Activated CD8-positive, alpha-beta T cell treated with anti-CD3 and anti-CD28 coated beads for 36 hours (primary cell): Measurements from ENCODE around the gene RNF138. TPM values are rescaled to one million over a fixed set of nuclear protein-coding genes. Genes with fewer than 3 reads are reported as not detected.

Experiments used
- ATAC-seq: fragments of 200-7000 bp; cut with Tn5 transposase; one replicate; pipeline ENCODE4 v1.10.0; 2021; ENCODE audit warnings: mild to moderate bottlenecking, moderate library complexity
- CTCF ChIA-PET: fragments of 350-600 bp; sonication (Branson Sonifier 250); formaldehyde crosslinking; loops from one replicate; lab custom pipeline; 2021; ENCODE audit warnings: antibody characterized with exemption; lab: Charles Lee
- POLR2A ChIA-PET: fragments of 350-600 bp; sonication (Branson Sonifier 250); formaldehyde crosslinking; loops from one replicate; lab custom pipeline; 2021; ENCODE audit warnings: antibody characterized with exemption; lab: Charles Lee
- DNase-seq: peaks from one replicate; pipeline ENCODE4 v3.0.0-alpha.2; 2020
- H3K27ac Mint-ChIP-seq: one replicate; pipeline ENCODE4 v1.8.0; 2021; ENCODE audit warnings: mild to moderate bottlenecking, mixed read lengths
- H3K27me3 Mint-ChIP-seq: one replicate; pipeline ENCODE4 v1.8.0; 2021; ENCODE audit warnings: mixed read lengths
- H3K36me3 Mint-ChIP-seq: one replicate; pipeline ENCODE4 v1.8.0; 2021; ENCODE audit warnings: low read depth, mixed read lengths
- H3K4me1 Mint-ChIP-seq: one replicate; pipeline ENCODE4 v1.8.0; 2021; ENCODE audit warnings: low read depth, mixed read lengths
- H3K4me3 Mint-ChIP-seq: one replicate; pipeline ENCODE4 v1.8.0; 2021; ENCODE audit warnings: mild to moderate bottlenecking, moderate library complexity, mixed read lengths
- H3K9me3 Mint-ChIP-seq: one replicate; pipeline ENCODE4 v1.8.0; 2021; ENCODE audit warnings: mixed read lengths
- intact Hi-C: fragments of 100-400 bp; cut with micrococcal nuclease; formaldehyde crosslinking; loops from one replicate; pipeline ENCODE4 v1.10.0; 2022
- total RNA-seq, 2 experiments: library from RNA; stranded (reverse); gene quantifications; one replicate each; pipeline ENCODE4 v1.2.3, GENCODE V29; 2021
- TF ChIP-seq, protein P1 (sequence below): fragments of 200-600 bp; IDR thresholded peaks from one replicate; pipeline ENCODE4 v1.8.0; 2022; ENCODE audit warnings: antibody characterized with exemption, mild to moderate bottlenecking

RNF138 gene
- total RNA-seq, 2 experiments from 2014 or later, result 86.0 to 89.5 TPM

DNA sequence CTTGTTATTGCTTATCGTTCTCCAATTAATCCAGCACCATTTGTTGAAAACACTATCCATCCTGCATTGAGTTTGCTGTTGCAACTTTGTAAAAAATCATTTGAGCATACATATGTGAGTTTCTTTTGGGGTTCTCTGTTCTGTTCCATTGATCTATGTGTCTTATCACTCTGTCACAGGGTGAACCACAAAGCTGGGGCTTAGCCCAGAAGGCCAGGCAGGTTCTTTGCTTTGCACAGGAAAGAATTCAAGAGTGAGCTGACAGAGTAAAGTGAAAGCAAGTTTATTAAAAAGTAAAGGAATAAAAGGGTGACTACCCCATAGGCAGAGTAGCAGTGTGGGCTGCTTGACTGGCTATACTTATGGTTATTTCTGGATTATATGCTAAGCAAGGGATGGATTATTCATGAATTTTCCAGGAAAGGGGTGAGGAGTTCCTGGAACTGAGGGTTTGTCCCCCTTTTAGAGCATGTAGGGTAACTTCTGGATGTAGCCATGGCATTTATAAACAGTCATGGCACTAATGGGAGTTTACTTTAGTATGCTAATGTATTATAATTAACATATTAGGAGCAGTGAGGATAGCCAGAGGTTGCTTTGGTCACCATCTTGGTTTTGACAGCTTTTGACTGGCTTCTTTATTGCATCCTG lies 46.8 kb downstream of the RNF138 start:
- peaks cover 7% of the 10 kb centered on the region for H3K4me1 Mint-ChIP-seq
- intact Hi-C loops, result no loop called here
- DNase-seq (peak; percentile 16), ATAC-seq (peak; percentile 64)
- H3K4me3 Mint-ChIP-seq, result no peak overlapping the region
- TF ChIP-seq, protein P1, sequence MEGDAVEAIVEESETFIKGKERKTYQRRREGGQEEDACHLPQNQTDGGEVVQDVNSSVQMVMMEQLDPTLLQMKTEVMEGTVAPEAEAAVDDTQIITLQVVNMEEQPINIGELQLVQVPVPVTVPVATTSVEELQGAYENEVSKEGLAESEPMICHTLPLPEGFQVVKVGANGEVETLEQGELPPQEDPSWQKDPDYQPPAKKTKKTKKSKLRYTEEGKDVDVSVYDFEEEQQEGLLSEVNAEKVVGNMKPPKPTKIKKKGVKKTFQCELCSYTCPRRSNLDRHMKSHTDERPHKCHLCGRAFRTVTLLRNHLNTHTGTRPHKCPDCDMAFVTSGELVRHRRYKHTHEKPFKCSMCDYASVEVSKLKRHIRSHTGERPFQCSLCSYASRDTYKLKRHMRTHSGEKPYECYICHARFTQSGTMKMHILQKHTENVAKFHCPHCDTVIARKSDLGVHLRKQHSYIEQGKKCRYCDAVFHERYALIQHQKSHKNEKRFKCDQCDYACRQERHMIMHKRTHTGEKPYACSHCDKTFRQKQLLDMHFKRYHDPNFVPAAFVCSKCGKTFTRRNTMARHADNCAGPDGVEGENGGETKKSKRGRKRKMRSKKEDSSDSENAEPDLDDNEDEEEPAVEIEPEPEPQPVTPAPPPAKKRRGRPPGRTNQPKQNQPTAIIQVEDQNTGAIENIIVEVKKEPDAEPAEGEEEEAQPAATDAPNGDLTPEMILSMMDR, result no peak
- H3K36me3 Mint-ChIP-seq, result peaks cover 8% of the 10 kb centered on the region
- ChIA-PET POLR2A (no interaction called here), CTCF (interaction anchor here (1.4 to 1.9 kb wide), 2 partner anchors 19 to 21 kb away, joined by 4 to 5 read pairs; no protein-coding TSS in a partner anchor)
- no peaks in the 10 kb centered on the region for H3K9me3 Mint-ChIP-seq
- no peak overlapping the region for H3K27ac Mint-ChIP-seq
- no peaks in the 10 kb centered on the region for H3K27me3 Mint-ChIP-seq

DNA sequence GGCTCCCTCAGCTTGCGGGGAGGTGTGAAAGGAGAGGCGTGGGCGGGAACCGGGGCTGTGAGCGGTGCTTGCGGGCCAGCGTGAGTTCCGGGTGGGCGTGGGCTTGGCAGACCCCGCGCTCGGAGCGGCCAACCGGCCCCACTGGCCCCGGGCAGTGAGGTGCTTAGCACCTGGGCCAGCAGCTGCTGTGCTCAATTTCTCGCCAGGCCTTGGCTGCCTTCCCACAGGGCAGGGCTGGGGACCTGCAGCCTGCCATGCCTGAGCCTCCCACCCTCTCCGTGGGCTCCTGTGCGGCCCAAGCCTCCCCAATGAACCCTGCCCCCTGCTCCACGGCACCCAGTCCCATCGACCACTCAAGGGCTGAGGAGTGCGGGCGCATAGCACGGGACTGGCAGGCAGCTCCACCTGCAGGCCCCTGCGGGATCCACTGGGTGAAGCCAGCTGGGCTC lies 48.2 kb downstream of the RNF138 start:
- TF ChIP-seq, protein P1, result no peak
- Mint-ChIP-seq H3K27ac (no peak overlapping the region), H3K4me1 (peaks cover 7% of the 10 kb centered on the region), H3K27me3 (no peaks in the 10 kb centered on the region), H3K36me3 (peaks cover 4% of the 10 kb centered on the region), H3K4me3 (no peak overlapping the region), H3K9me3 (no peaks in the 10 kb centered on the region)
- DNase-seq, result no peak
- ChIA-PET CTCF (interaction anchor here (1.4 to 1.9 kb wide), 2 partner anchors 18 to 19 kb away, joined by 4 to 5 read pairs; no protein-coding TSS in a partner anchor), POLR2A (interaction anchor here (0.6 kb wide), 1 partner anchor 143 kb away, joined by 3 read pairs; no protein-coding TSS in a partner anchor)
- intact Hi-C loops, result no loop called here
- no peak for ATAC-seq

DNA sequence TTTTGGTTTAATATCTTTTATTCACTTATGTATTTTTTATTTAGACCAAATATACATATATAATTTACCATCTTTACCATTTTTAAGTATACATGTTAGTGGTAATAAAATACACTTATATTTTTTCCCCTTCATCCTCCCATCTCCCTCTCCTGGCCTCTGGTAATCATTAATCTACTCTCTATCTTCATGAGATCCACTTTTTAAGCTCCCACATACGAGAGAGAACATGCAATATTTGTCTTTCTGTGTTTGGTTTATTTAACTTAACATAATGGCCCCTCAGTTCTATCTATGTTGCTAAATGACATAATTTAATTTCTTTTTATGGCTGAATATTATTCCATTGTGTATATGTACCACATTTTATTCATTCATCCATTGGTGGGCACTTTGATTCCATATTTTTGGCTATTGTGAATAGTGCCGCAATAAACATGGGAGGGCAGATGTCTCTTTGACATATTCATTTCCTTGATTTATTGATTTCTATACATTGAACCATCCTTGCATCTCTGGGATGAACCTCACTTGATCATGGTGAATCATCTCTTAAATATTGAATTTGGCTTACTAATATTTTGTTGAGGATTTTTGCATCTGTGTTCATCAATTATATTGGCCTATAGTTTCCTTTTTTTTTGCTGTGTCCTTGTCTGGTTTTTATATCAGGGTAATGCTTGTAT lies 56.7 kb downstream of the RNF138 start:
- Mint-ChIP-seq H3K36me3 (no peaks in the 10 kb centered on the region), H3K4me3 (no peak overlapping the region), H3K27me3 (no peaks in the 10 kb centered on the region), H3K9me3 (no peaks in the 10 kb centered on the region), H3K27ac (no peak overlapping the region), H3K4me1 (peaks cover 5% of the 10 kb centered on the region)
- intact Hi-C loops, result no loop called here
- ATAC-seq, result no peak
- DNase-seq, result no peak
- CTCF ChIA-PET, result interaction anchor here (2.7 kb wide), 1 partner anchor 10 kb away, joined by 11 read pairs; no protein-coding TSS in a partner anchor
- POLR2A ChIA-PET, result no interaction called here
- TF ChIP-seq, protein P1, result no peak

DNA sequence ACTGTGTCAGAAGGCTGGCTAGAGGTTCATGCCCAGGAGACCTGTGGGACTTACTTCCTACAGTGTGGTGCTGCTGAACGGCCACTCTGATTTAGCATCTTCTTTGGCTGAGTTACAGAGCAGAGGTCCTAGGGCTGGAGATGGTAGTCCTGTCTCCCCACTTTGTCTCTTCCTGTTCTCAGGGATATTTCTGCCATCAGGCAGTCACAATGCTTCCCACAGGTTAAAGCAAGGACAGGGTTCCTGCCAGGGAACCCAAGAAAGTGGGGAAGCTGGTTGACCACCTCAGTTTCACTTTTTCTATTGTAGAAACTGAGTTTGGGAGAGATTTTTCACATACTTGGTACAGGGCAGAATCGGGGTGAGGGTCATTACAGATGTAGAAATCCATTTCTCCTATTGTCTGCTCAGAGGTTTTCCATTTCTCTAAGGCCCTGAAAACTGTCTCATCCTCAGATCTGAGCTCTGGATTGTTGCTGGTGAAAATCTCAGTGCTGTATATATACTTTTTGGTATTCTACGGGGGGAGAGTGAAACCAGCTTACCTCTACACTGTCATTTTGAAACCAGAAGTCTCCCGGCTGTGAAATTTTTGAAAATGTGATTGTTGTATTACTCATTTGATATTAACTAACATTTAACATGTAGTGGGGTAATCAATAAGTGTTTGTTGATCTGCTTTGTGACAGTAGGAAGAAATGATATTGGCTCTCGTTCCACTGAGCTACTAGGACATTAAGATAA lies 61.2 kb downstream of the RNF138 start:
- peak; percentile 48 for ATAC-seq
- no peaks in the 10 kb centered on the region for H3K36me3 Mint-ChIP-seq
- no peak overlapping the region for H3K27ac Mint-ChIP-seq
- intact Hi-C loops, result loop anchor here (10.0 kb wide), 1 partner anchor 122 kb away; no protein-coding TSS in a partner anchor
- ChIA-PET POLR2A (interaction anchor here (0.7 kb wide), 1 partner anchor 295 kb away, joined by 3 read pairs; no protein-coding TSS in a partner anchor), CTCF (interaction anchor here (1.1 to 1.3 kb wide), 3 partner anchors 45 to 394 kb away, joined by 3 to 4 read pairs (median 3); no protein-coding TSS in a partner anchor)
- peaks cover 5% of the 10 kb centered on the region for H3K4me1 Mint-ChIP-seq
- no peaks in the 10 kb centered on the region for H3K27me3 Mint-ChIP-seq
- TF ChIP-seq, protein P1, result no peak
- DNase-seq, result no peak
- H3K4me3 Mint-ChIP-seq, result no peak overlapping the region
- H3K9me3 Mint-ChIP-seq, result peaks cover 2% of the 10 kb centered on the region
